ENCODE results near the gene VANGL1. TPM values are rescaled to one million over a fixed set of nuclear protein-coding genes. Genes with fewer than 3 reads are reported as not detected.

Gene VANGL1
- total RNA-seq = 22.9 and 25.8 TPM in 2 replicates
- long read RNA-seq, full-length matches to known transcripts = 26 of 46 reads
- long read RNA-seq, partial matches to known transcripts = 3 of 46 reads
- long read RNA-seq, other reads (novel, unspliced or antisense) = 17 of 46 reads

GRCh38 chr1:115641762-115642167, at the start of gene VANGL1:
TSS of gene VANGL1 (plus strand) at chr1:115641970. CDS start at chr1:115651414, 9,444 bp downstream.
- H3K4me3 Mint-ChIP-seq (ENCODE audit: low read depth) = peak within 1 kb of the TSS; percentile 92
- H3K9me3 Mint-ChIP-seq (ENCODE audit: low read depth) = peaks cover 25% of the 10 kb centered on the region
- no peaks in the 10 kb centered on the region for H3K27me3 Mint-ChIP-seq
- H3K36me3 Mint-ChIP-seq (ENCODE audit: insufficient read depth) = peaks cover 2% of the 10 kb centered on the region
- TF ChIP-seq CTCF (IDR thresholded peaks at IDR 0.05; ENCODE audit: unreplicated experiment) = no peak
- peak within 1 kb of the TSS; percentile 98 for H3K27ac Mint-ChIP-seq
- peaks cover 29% of the 10 kb centered on the region for H3K4me1 Mint-ChIP-seq (ENCODE audit: low read depth)
- DNase-seq (ENCODE audit: low spot score, unreplicated experiment) = peak; percentile 66

GRCh38 chr1:115592264-115592663, 49.5 kb upstream of the VANGL1 start:
- DNase-seq (ENCODE audit: low spot score, unreplicated experiment) = no peak

GRCh38 chr1:115593365-115594259, 48.2 kb upstream of the VANGL1 start:
- H3K4me3 Mint-ChIP-seq (ENCODE audit: low read depth) = no peak overlapping the region
- no peaks in the 10 kb centered on the region for H3K27me3 Mint-ChIP-seq
- H3K4me1 Mint-ChIP-seq (ENCODE audit: low read depth) = peaks cover 9% of the 10 kb centered on the region
- no peak for DNase-seq (ENCODE audit: low spot score, unreplicated experiment)
- no peak overlapping the region for H3K27ac Mint-ChIP-seq
- H3K36me3 Mint-ChIP-seq (ENCODE audit: insufficient read depth) = peaks cover 5% of the 10 kb centered on the region
- no peak for TF ChIP-seq CTCF (IDR thresholded peaks at IDR 0.05; ENCODE audit: unreplicated experiment)
- H3K9me3 Mint-ChIP-seq (ENCODE audit: low read depth) = peaks cover 15% of the 10 kb centered on the region

More at GRCh38 chr1:115592264-115592663, 49.5 kb upstream of the VANGL1 start:
- no peaks in the 10 kb centered on the region for H3K27me3 Mint-ChIP-seq
- H3K27ac Mint-ChIP-seq = no peak overlapping the region
- H3K4me1 Mint-ChIP-seq (ENCODE audit: low read depth) = peaks cover 9% of the 10 kb centered on the region
- H3K36me3 Mint-ChIP-seq (ENCODE audit: insufficient read depth) = peaks cover 5% of the 10 kb centered on the region
- TF ChIP-seq CTCF (IDR thresholded peaks at IDR 0.05; ENCODE audit: unreplicated experiment) = no peak
- peaks cover 23% of the 10 kb centered on the region for H3K9me3 Mint-ChIP-seq (ENCODE audit: low read depth)
- H3K4me3 Mint-ChIP-seq (ENCODE audit: low read depth) = no peak overlapping the region

GRCh38 chr1:115594600-115594999, 47.2 kb upstream of the VANGL1 start:
- H3K9me3 Mint-ChIP-seq (ENCODE audit: low read depth) = peaks cover 13% of the 10 kb centered on the region
- no peak for DNase-seq (ENCODE audit: low spot score, unreplicated experiment)
- H3K36me3 Mint-ChIP-seq (ENCODE audit: insufficient read depth) = peaks cover 3% of the 10 kb centered on the region
- H3K27ac Mint-ChIP-seq = no peak overlapping the region
- TF ChIP-seq CTCF (IDR thresholded peaks at IDR 0.05; ENCODE audit: unreplicated experiment) = no peak
- no peak overlapping the region for H3K4me3 Mint-ChIP-seq (ENCODE audit: low read depth)
- H3K4me1 Mint-ChIP-seq (ENCODE audit: low read depth) = peaks cover 9% of the 10 kb centered on the region
- H3K27me3 Mint-ChIP-seq = no peaks in the 10 kb centered on the region

DNA sequence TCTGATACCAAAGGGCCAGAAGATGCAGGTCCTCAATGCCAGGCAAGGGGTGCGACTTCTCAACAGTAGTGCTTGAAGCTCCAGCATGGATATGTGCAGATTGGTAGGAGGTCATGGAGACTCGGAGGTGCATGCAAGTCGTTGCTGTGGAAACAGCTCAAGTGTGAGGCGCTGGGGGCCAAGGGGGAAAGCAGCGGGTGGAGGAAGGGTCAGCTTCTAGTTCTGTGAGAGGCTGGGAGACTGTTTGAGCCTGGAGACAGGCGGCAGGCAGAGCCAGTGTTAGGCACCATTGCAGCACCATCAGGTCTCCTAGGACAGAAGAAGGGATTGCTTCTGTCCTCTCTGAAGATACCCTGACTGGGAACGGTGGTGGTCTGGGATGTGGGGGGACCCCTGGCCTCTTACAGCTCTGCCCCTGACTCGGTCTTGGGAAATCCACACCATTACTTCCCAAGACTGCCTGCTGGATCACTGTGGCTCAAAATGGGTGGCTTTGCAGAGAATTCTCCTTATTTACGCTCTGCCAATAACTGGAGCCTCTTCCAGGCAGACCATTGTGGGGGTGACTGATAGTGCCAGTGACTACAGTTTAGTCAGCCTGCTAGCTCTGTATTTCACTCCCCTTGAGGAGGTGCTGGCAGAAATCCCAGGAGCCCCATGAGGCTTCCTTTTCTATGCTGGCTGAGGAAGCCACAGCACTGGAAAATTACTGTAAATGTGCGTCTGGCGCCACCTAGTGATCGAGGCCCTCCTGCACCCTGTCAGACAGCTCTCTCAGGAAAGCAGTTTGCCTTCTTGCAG, 46.3 kb upstream of the VANGL1 start:
- Mint-ChIP-seq H3K27me3 (no peaks in the 10 kb centered on the region), H3K36me3 (ENCODE audit: insufficient read depth) (peaks cover 3% of the 10 kb centered on the region), H3K27ac (no peak overlapping the region), H3K4me1 (ENCODE audit: low read depth) (peaks cover 9% of the 10 kb centered on the region), H3K4me3 (ENCODE audit: low read depth) (no peak overlapping the region), H3K9me3 (ENCODE audit: low read depth) (peaks cover 13% of the 10 kb centered on the region)
- peak; percentile 74 for DNase-seq (ENCODE audit: low spot score, unreplicated experiment)
- TF ChIP-seq CTCF (IDR thresholded peaks at IDR 0.05; ENCODE audit: unreplicated experiment) = peak; percentile 94

Data from progenitor cell of endocrine pancreas (in vitro differentiated cells).